ENCODE measurements around the gene SPSB2.
"Not testable (repeated sequence)": the region's sequence is repeated elsewhere in the genome, so short reads cannot be mapped to it uniquely, and the experiment has no call there.

DNA sequence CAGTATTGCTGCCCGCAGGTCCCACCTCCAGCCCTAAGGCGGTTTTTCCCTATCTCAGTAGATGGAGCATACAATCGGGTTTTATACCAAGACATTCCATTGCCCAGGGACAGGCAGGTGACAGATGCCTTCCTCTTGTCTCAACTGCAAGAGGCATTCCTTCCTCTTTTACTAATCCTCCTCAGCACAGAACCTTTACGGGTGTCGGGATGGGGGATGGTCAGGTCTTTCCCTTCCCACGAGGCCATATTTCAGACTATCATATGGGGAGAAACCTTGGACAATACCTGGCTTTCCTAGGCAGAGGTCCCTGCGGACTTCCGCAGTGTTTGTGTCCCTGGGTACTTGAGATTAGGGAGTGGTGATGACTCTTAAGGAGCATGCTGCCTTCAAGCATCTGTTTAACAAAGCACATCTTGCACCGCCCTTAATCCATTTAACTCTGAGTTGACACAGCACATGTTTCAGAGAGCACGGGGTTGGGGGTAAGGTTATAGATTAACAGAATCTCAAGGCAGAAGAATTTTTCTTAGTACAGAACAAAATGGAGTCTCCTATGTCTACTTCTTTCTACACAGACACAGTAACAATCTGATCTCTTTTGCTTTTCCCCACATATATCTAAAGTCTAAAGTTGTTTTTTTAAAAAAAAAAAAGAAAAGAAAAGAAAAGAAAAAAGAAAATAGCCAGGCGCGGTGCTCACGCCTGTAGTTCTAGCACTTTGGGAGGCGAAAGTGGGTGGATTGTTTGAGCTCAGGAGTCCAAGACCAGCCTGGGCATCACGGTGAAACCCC, 13.3 kb upstream of the SPSB2 start:
- not testable (repeated sequence) for TF ChIP-seq CTCF (IDR thresholded peaks at IDR 0.05; ENCODE audit: low read depth, low read length, poor library complexity, severe bottlenecking); EZH2phosphoT487 (IDR thresholded peaks at IDR 0.05; ENCODE audit: borderline replicate concordance, low read length)
